Hepatocyte (in vitro differentiated cells): ENCODE data around the gene WDR81. TPM values are rescaled to one million over a fixed set of nuclear protein-coding genes. Genes with fewer than 3 reads are reported as not detected.

ENCODE experiments used
- DNase-seq: peaks from one replicate; pipeline ENCODE4 v3.0.0-alpha.2; 2016; ENCODE audit warnings: low spot score
- H2AFZ ChIP-seq: fragments of 200-600 bp; sonication (generic); 2 replicates; pipeline ENCODE4 v1.6.0; 2016; ENCODE audit warnings: antibody characterized with exemption, mild to moderate bottlenecking
- H3K27ac ChIP-seq: fragments of 200-600 bp; sonication (generic); 2 replicates; pipeline ENCODE4 v1.5.1; 2016; ENCODE audit warnings: mild to moderate bottlenecking
- H3K27me3 ChIP-seq: fragments of 200-600 bp; sonication (generic); 2 replicates; pipeline ENCODE4 v1.6.1; 2016
- H3K36me3 ChIP-seq: fragments of 200-600 bp; sonication (generic); replicated peaks from 2 replicates; pipeline ENCODE4 v1.5.1; 2016; ENCODE audit warnings: low read depth; ENCODE audit not compliant: insufficient read depth
- H3K4me1 ChIP-seq: fragments of 200-600 bp; sonication (generic); 2 replicates; pipeline ENCODE4 v1.5.1; 2016; ENCODE audit warnings: mild to moderate bottlenecking, moderate library complexity; ENCODE audit not compliant: insufficient read depth
- H3K4me2 ChIP-seq: fragments of 200-600 bp; sonication (generic); 2 replicates; pipeline ENCODE4 v1.6.0; 2016
- H3K4me3 ChIP-seq: fragments of 200-600 bp; sonication (generic); 2 replicates; pipeline ENCODE4 v1.5.1; 2016; ENCODE audit warnings: mild to moderate bottlenecking
- H3K79me2 ChIP-seq: fragments of 200-600 bp; sonication (generic); 2 replicates; pipeline ENCODE4 v1.6.0; 2017; ENCODE audit warnings: mild to moderate bottlenecking
- H3K9me2 ChIP-seq: fragments of 200-600 bp; sonication (generic); replicated peaks from 2 replicates; pipeline ENCODE4 v1.6.0; 2017; ENCODE audit warnings: mild to moderate bottlenecking; ENCODE audit not compliant: insufficient read depth
- H3K9me3 ChIP-seq: fragments of 200-600 bp; sonication (generic); 2 replicates; pipeline ENCODE4 v1.5.1; 2016; ENCODE audit warnings: low read depth, mild to moderate bottlenecking
- H4K20me1 ChIP-seq: fragments of 200-600 bp; sonication (generic); 2 replicates; pipeline ENCODE4 v1.6.0; 2016; ENCODE audit warnings: mild to moderate bottlenecking; ENCODE audit not compliant: insufficient read depth, poor library complexity, severe bottlenecking
- EZH2 ChIP-seq: fragments of 200-600 bp; sonication (generic); IDR thresholded peaks from 2 replicates; pipeline ENCODE4 v1.6.1; 2016; ENCODE audit warnings: antibody characterized with exemption, mild to moderate bottlenecking, borderline replicate concordance
- EZH2phosphoT487 ChIP-seq: fragments of 200-600 bp; sonication (generic); IDR thresholded peaks from one replicate; pipeline ENCODE4 v1.6.1; 2018; ENCODE audit warnings: antibody characterized with exemption, mild to moderate bottlenecking, low read depth, moderate library complexity; ENCODE audit not compliant: unreplicated experiment, severe bottlenecking
- WGBS: methylation state at CpG from one replicate; pipeline ENCODE4 v1.1.6; 2016; ENCODE audit warnings: low lambda C conversion rate; ENCODE audit errors: missing lambda C conversion rate; 5-methylcytosine and 5-hydroxymethylcytosine counted together
- polyA plus RNA-seq: library from polyadenylated mRNA; unstranded; fragments of >200 nt; fragmentation: Nextera tagmentation; extraction: Ambion mirVana; gene quantifications from 2 replicates; pipeline ENCODE4 v1.2.1, GENCODE V29; 2016
- total RNA-seq: library from RNA; depleted of rRNA; stranded (reverse); fragments of >200 nt; gene quantifications from 2 replicates; pipeline ENCODE4 v1.2.3, GENCODE V29; 2014
- TF ChIP-seq, protein P1 (sequence below): fragments of 200-600 bp; sonication (generic); IDR thresholded peaks from 2 replicates; pipeline ENCODE4 v1.5.1; 2016; ENCODE audit warnings: antibody characterized with exemption, mild to moderate bottlenecking; ENCODE audit not compliant: poor library complexity

WDR81 gene
- total and polyA plus RNA-seq, 2 experiments from 2014 or later = 24.0 to 24.4 TPM

DNA sequence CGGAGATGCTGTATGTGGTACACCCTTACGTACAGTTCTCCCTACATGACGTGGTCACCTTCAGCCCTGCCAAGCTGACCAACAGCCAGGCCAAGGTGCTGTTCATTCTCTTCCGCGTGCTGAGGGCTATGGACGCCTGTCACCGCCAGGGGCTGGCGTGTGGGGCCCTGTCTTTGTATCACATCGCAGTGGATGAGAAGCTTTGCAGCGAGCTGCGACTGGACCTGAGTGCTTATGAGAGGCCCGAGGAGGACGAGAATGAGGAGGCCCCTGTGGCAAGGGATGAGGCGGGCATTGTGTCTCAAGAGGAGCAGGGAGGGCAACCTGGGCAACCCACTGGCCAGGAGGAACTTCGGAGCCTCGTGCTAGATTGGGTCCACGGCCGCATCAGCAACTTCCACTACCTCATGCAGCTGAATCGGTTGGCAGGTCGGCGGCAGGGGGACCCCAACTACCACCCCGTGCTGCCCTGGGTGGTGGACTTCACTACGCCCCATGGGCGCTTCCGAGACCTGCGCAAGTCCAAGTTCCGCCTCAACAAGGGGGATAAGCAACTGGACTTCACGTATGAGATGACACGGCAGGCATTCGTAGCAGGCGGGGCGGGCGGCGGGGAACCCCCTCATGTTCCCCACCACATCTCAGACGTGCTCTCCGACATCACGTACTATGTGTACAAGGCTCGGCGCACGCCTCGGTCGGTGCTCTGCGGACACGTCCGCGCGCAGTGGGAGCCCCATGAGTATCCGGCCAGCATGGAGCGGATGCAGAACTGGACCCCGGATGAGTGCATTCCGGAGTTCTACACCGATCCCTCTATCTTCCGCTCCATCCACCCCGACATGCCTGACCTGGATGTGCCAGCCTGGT, 1.4 kb downstream of the WDR81 start:
- Histone ChIP-seq H3K4me3 (no peak overlapping the region), H3K27ac (no peak overlapping the region), H4K20me1 (no peaks in the 10 kb centered on the region), H3K36me3 (no peaks in the 10 kb centered on the region), H3K4me1 (peaks cover 23% of the 10 kb centered on the region), H3K4me2 (peak overlapping the region; percentile 100), H3K9me3 (no peaks in the 10 kb centered on the region), H3K9me2 (no peaks in the 10 kb centered on the region), H3K79me2 (peaks cover 27% of the 10 kb centered on the region), H2AFZ (no peak overlapping the region), H3K27me3 (no peaks in the 10 kb centered on the region)
- DNase-seq = no peak
- no peak for TF ChIP-seq EZH2
- no peak for TF ChIP-seq EZH2phosphoT487
- TF ChIP-seq, protein P1, sequence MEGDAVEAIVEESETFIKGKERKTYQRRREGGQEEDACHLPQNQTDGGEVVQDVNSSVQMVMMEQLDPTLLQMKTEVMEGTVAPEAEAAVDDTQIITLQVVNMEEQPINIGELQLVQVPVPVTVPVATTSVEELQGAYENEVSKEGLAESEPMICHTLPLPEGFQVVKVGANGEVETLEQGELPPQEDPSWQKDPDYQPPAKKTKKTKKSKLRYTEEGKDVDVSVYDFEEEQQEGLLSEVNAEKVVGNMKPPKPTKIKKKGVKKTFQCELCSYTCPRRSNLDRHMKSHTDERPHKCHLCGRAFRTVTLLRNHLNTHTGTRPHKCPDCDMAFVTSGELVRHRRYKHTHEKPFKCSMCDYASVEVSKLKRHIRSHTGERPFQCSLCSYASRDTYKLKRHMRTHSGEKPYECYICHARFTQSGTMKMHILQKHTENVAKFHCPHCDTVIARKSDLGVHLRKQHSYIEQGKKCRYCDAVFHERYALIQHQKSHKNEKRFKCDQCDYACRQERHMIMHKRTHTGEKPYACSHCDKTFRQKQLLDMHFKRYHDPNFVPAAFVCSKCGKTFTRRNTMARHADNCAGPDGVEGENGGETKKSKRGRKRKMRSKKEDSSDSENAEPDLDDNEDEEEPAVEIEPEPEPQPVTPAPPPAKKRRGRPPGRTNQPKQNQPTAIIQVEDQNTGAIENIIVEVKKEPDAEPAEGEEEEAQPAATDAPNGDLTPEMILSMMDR = no peak
- 97% methylated on average over 50 of the region's 54 CpGs for WGBS

DNA sequence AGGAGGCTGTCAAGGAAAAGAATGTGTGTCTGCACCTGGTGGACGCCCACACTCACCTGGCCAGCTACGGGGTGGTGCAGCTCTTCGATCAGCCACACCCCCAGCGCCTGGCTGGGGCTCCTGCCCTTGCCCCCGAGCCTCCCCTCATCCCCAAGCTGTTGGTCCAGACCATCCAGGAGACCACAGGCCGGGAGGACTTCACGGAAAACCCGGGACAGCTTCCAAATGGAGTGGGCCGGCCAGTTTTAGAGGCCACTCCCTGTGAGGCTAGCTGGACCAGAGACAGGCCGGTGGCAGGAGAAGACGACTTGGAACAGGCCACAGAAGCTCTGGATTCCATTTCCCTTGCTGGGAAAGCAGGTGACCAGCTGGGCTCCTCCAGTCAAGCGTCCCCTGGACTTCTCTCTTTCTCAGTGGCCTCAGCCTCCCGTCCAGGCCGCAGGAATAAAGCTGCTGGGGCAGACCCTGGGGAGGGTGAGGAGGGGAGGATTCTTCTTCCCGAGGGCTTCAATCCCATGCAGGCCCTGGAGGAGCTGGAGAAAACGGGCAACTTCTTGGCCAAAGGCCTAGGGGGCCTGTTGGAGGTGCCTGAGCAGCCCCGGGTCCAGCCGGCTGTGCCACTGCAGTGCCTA, 2.2 kb downstream of the WDR81 start:
- Histone ChIP-seq H2AFZ (no peak overlapping the region), H3K27me3 (no peaks in the 10 kb centered on the region), H3K27ac (no peak overlapping the region), H3K79me2 (peaks cover 27% of the 10 kb centered on the region), H3K9me2 (no peaks in the 10 kb centered on the region), H3K4me3 (no peak overlapping the region), H3K36me3 (no peaks in the 10 kb centered on the region), H3K4me2 (no peak overlapping the region), H4K20me1 (no peaks in the 10 kb centered on the region), H3K9me3 (no peaks in the 10 kb centered on the region), H3K4me1 (peaks cover 24% of the 10 kb centered on the region)
- DNase-seq = no peak
- 93% methylated on average over 16 of the region's 18 CpGs for WGBS
- TF ChIP-seq, protein P1 = no peak
- no peak for TF ChIP-seq EZH2
- no peak for TF ChIP-seq EZH2phosphoT487

DNA sequence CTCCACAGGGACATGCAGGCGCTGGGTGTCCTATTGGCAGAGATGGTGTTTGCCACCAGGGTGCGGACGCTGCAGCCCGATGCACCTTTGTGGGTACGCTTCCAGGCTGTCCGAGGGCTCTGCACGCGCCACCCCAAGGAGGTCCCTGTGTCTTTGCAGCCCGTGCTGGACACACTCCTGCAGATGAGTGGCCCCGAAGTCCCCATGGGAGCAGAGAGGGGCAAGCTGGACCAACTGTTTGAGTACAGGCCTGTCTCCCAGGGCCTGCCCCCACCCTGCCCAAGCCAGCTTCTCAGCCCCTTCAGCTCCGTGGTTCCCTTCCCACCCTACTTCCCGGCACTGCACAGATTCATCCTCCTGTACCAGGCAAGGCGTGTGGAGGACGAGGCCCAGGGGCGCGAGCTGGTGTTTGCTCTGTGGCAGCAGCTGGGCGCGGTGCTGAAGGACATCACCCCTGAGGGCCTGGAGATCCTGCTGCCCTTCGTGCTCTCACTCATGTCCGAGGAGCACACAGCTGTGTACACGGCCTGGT, 2.8 kb downstream of the WDR81 start:
- Histone ChIP-seq H3K4me3 (no peak overlapping the region), H3K4me2 (no peak overlapping the region), H3K36me3 (no peaks in the 10 kb centered on the region), H3K9me2 (no peaks in the 10 kb centered on the region), H2AFZ (no peak overlapping the region), H3K9me3 (no peaks in the 10 kb centered on the region), H4K20me1 (no peaks in the 10 kb centered on the region), H3K79me2 (peaks cover 27% of the 10 kb centered on the region), H3K27ac (no peak overlapping the region), H3K27me3 (no peaks in the 10 kb centered on the region), H3K4me1 (peaks cover 24% of the 10 kb centered on the region)
- TF ChIP-seq EZH2phosphoT487 (no peak), EZH2 (no peak)
- TF ChIP-seq, protein P1 = no peak
- whole genome bisulfite sequencing = 92% methylated on average over 20 of the region's 21 CpGs
- peak; percentile 5 for DNase-seq
